ENCODE data around the gene ACOT4. TPM values are rescaled to one million over a fixed set of nuclear protein-coding genes. Genes with fewer than 3 reads are reported as not detected.
"Not testable (repeated sequence)": the region's sequence is repeated elsewhere in the genome, so short reads cannot be mapped to it uniquely, and the experiment has no call there.

The ACOT4 gene
- total RNA-seq, 4 donors from 2014 or later = 4.3 to 4.8 (median 4.7) TPM; not detected in 1

- no peak for TF ChIP-seq POLR2A (IDR thresholded peaks at IDR 0.05)
- TF ChIP-seq CTCF (IDR thresholded peaks at IDR 0.05) = no peak
- no peak overlapping the region for H3K4me3 ChIP-seq
- DNase-seq = no peak
Observed at GRCh38 chr14:73576391-73576790, 15.3 kb upstream of the ACOT4 start.

GRCh38 chr14:73577214-73577613, 14.5 kb upstream of the ACOT4 start:
- not testable (repeated sequence) for H3K9me3 ChIP-seq, H3K27me3 ChIP-seq, H3K4me1 ChIP-seq, H3K4me3 ChIP-seq, DNase-seq, H3K36me3 ChIP-seq, H3K27ac ChIP-seq

More at GRCh38 chr14:73576391-73576790, 15.3 kb upstream of the ACOT4 start:
- no peaks in the 10 kb centered on the region for H3K9me3 ChIP-seq
- no peaks in the 10 kb centered on the region for H3K4me1 ChIP-seq
- no peaks in the 10 kb centered on the region for H3K27me3 ChIP-seq
- H3K36me3 ChIP-seq = no peaks in the 10 kb centered on the region
- no peak overlapping the region for H3K27ac ChIP-seq

GRCh38 chr14:73582102-73582979, 9.3 kb upstream of the ACOT4 start:
- H3K27ac ChIP-seq, H3K9me3 ChIP-seq, H3K4me1 ChIP-seq, H3K27me3 ChIP-seq, H3K36me3 ChIP-seq, H3K4me3 ChIP-seq, DNase-seq: not testable (repeated sequence)

GRCh38 chr14:73588695-73589094, 3.0 kb upstream of the ACOT4 start:
- no peak for DNase-seq
- H3K4me3 ChIP-seq = no peak overlapping the region
- TF ChIP-seq POLR2A (IDR thresholded peaks at IDR 0.05) = no peak
- no peak for TF ChIP-seq CTCF (IDR thresholded peaks at IDR 0.05)
- no peak overlapping the region for H3K27ac ChIP-seq
- no peaks in the 10 kb centered on the region for H3K9me3 ChIP-seq
- H3K4me1 ChIP-seq = peaks cover 0 to 5% (median 0%) of the 10 kb centered on the region in 4 donors
- no peaks in the 10 kb centered on the region for H3K27me3 ChIP-seq
- H3K36me3 ChIP-seq = no peaks in the 10 kb centered on the region

- Histone ChIP-seq H3K27ac (no peak overlapping the region), H3K36me3 (no peaks in the 10 kb centered on the region), H3K27me3 (no peaks in the 10 kb centered on the region), H3K9me3 (no peaks in the 10 kb centered on the region), H3K4me3 (no peak overlapping the region), H3K4me1 (peaks cover 0 to 5% (median 0%) of the 10 kb centered on the region in 4 donors)
- DNase-seq = no peak
- TF ChIP-seq POLR2A (IDR thresholded peaks at IDR 0.05) (no peak), CTCF (IDR thresholded peaks at IDR 0.05) (no peak)
Observed at GRCh38 chr14:73589116-73589515, 2.6 kb upstream of the ACOT4 start.

GRCh38 chr14:73590673-73591004, 1.0 kb upstream of the ACOT4 start:
- not testable (repeated sequence) for DNase-seq, H3K36me3 ChIP-seq, H3K27ac ChIP-seq, H3K4me1 ChIP-seq, H3K4me3 ChIP-seq, H3K9me3 ChIP-seq, H3K27me3 ChIP-seq

- Histone ChIP-seq H3K27ac (no peak overlapping the region), H3K4me3 (no peak overlapping the region), H3K36me3 (no peaks in the 10 kb centered on the region), H3K9me3 (no peaks in the 10 kb centered on the region), H3K27me3 (no peaks in the 10 kb centered on the region), H3K4me1 (peaks cover 0 to 9% (median 0%) of the 10 kb centered on the region in 4 donors)
- TF ChIP-seq CTCF (IDR thresholded peaks at IDR 0.05) (no peak), POLR2A (IDR thresholded peaks at IDR 0.05) (no peak)
- no peak for DNase-seq
Observed at GRCh38 chr14:73594491-73594890, 2.8 kb downstream of the ACOT4 start.
